ENCODE results near the gene KHDRBS1. TPM values are rescaled to one million over a fixed set of nuclear protein-coding genes. Genes with fewer than 3 reads are reported as not detected.
"Not testable (repeated sequence)": the region's sequence is repeated elsewhere in the genome, so short reads cannot be mapped to it uniquely, and the experiment has no call there.

Gene KHDRBS1
- total and polyA plus RNA-seq, 2 donors = 84.8 to 85.0 TPM

DNA sequence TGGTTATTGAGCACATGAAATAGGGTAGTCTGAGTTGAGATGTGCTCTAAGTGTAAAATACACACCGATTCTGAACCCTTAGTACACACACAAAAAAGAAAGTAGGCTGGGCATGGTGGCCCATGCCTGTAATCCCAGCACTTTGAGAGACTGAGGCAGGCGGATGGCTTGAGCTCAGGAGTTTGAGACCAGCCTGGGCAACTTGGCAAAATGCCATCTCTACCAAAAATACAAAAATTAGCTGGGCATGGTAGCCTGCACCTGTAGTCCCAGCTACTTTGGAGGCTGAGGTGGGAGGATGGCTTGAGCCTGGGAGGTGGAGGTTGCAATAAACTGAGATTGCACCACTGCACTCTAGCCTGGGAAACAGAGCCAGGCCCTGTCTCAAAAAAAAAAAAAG lies 72.7 kb downstream of the KHDRBS1 start:
- 97% methylated on average over 2 of the region's 2 CpGs for WGBS
- not testable (repeated sequence) for DNase-seq (ENCODE audit: extremely low spot score); H3K27ac ChIP-seq (ENCODE audit: low read depth); H3K36me3 ChIP-seq (ENCODE audit: insufficient read depth); H3K4me3 ChIP-seq (ENCODE audit: low read depth, low read length); H3K4me1 ChIP-seq (ENCODE audit: insufficient read depth)

DNA sequence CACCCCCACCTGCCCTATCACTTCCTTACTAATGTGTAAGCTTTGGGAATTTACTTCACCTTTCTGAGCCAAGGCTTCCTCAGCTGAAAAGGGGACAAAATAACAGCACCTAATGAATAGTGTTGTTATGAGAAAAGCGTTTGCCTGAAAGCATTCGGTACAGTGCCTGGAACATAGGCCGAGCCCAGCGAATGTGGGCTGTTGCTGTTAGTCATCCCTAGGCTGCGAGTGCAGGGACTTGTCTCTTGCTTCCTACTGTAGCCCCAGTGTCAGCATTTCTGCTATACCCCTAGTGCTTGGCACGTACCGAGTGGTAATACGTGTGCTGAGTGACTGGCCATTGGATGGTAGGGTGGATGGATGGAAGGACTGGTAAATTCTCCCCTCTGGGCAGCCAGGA lies 77.5 kb downstream of the KHDRBS1 start:
- Histone ChIP-seq H3K27ac (ENCODE audit: low read depth) (no peak overlapping the region), H3K36me3 (ENCODE audit: insufficient read depth) (peaks cover 6% of the 10 kb centered on the region), H3K4me1 (ENCODE audit: insufficient read depth) (no peaks in the 10 kb centered on the region), H3K4me3 (ENCODE audit: low read depth, low read length) (no peak overlapping the region)
- WGBS = 96% methylated on average over 8 of the region's 8 CpGs
- DNase-seq (ENCODE audit: extremely low spot score) = no peak

DNA sequence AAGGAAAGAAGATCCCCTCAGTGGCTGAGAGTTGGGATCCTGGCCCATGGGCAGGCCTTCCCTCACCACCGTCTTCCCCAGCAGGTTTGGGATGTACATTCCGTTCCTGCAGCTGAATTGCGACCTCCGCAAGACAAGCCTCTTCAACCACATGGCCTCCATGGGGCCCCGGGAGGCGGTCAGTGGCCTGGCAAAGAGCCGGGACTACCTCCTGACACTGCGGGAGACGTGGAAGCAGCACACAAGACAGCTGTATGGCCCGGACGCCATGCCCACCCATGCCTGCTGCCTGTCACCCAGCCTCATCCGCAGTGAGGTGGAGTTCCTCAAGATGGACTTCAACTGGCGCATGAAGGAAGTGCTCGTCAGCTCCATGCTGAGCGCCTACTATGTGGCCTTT lies 77.9 kb downstream of the KHDRBS1 start:
- WGBS = 92% methylated on average over 15 of the region's 15 CpGs
- Histone ChIP-seq H3K4me3 (ENCODE audit: low read depth, low read length) (no peak overlapping the region), H3K36me3 (ENCODE audit: insufficient read depth) (peaks cover 6% of the 10 kb centered on the region), H3K4me1 (ENCODE audit: insufficient read depth) (no peaks in the 10 kb centered on the region), H3K27ac (ENCODE audit: low read depth) (no peak overlapping the region)
- no peak for DNase-seq (ENCODE audit: extremely low spot score)

Small RNA genes within 50 kb of the gene (small RNA-seq; reads per million reads assigned to genes)
- gene MIR5585 = not detected
- not detected for gene RF00017

Other genes starting within 250 kb of the KHDRBS1 start
- gene ADGRB2, start 249.5 kb upstream of the KHDRBS1 start, total RNA-seq = 13.4 TPM
- 6.1 TPM for gene ADGRB2, start 249.5 kb upstream of the KHDRBS1 start, polyA plus RNA-seq
- gene SPOCD1, start 197.8 kb upstream of the KHDRBS1 start, total RNA-seq = 0.90 TPM
- 5.7 TPM for gene SPOCD1, start 197.8 kb upstream of the KHDRBS1 start, polyA plus RNA-seq
- gene PTP4A2, start 75.5 kb upstream of the KHDRBS1 start, total RNA-seq = 462 TPM
- 118 TPM for gene PTP4A2, start 75.5 kb upstream of the KHDRBS1 start, polyA plus RNA-seq
- 4.2 TPM for gene TMEM39B, start 59.1 kb downstream of the KHDRBS1 start, total RNA-seq
- gene TMEM39B, start 59.1 kb downstream of the KHDRBS1 start, polyA plus RNA-seq = 16.0 TPM
- gene KPNA6, start 94.2 kb downstream of the KHDRBS1 start, total RNA-seq = 27.8 TPM
- 17.1 TPM for gene KPNA6, start 94.2 kb downstream of the KHDRBS1 start, polyA plus RNA-seq
- 42.8 TPM for gene TXLNA, start 165.8 kb downstream of the KHDRBS1 start, total RNA-seq
- 33.0 TPM for gene TXLNA, start 165.8 kb downstream of the KHDRBS1 start, polyA plus RNA-seq
- gene CCDC28B, start 186.7 kb downstream of the KHDRBS1 start, total RNA-seq = 17.3 TPM
- 16.4 TPM for gene CCDC28B, start 186.7 kb downstream of the KHDRBS1 start, polyA plus RNA-seq
- 3.2 TPM for gene IQCC, start 191.8 kb downstream of the KHDRBS1 start, total RNA-seq
- 1.8 TPM for gene IQCC, start 191.8 kb downstream of the KHDRBS1 start, polyA plus RNA-seq
- gene DCDC2B, start 195.2 kb downstream of the KHDRBS1 start, total RNA-seq = not detected
- gene DCDC2B, start 195.2 kb downstream of the KHDRBS1 start, polyA plus RNA-seq = not detected
- gene TMEM234, start 208.5 kb downstream of the KHDRBS1 start, total RNA-seq = 16.1 TPM
- gene TMEM234, start 208.5 kb downstream of the KHDRBS1 start, polyA plus RNA-seq = 12.5 TPM
- gene EIF3I, start 208.5 kb downstream of the KHDRBS1 start, total RNA-seq = 102 TPM
- gene EIF3I, start 208.5 kb downstream of the KHDRBS1 start, polyA plus RNA-seq = 177 TPM
- 2.5 TPM for gene FAM167B, start 233.4 kb downstream of the KHDRBS1 start, total RNA-seq
- 8.2 TPM for gene FAM167B, start 233.4 kb downstream of the KHDRBS1 start, polyA plus RNA-seq
- 0.90 TPM for gene LCK, start 237.4 kb downstream of the KHDRBS1 start, total RNA-seq
- gene LCK, start 237.4 kb downstream of the KHDRBS1 start, polyA plus RNA-seq = 2.1 TPM